GM23338 (cell line): ENCODE measurements around the gene CLCNKA. TPM values are rescaled to one million over a fixed set of nuclear protein-coding genes. Genes with fewer than 3 reads are reported as not detected.

Experiments
- ATAC-seq: fragments of 200-7000 bp; cut with Tn5 transposase; 3 replicates; pipeline ENCODE4 v1.9.1; 2020
- DNase-seq: peaks from one replicate; pipeline ENCODE4 v3.0.0-alpha.2; 2015; ENCODE audit warnings: low spot score
- H2AFZ ChIP-seq: fragments of 200-600 bp; sonication (generic); 2 replicates; pipeline ENCODE4 v1.8.0; 2016; ENCODE audit warnings: antibody characterized with exemption, mild to moderate bottlenecking, moderate library complexity
- H3F3A ChIP-seq: fragments of 200-600 bp; sonication (generic); replicated peaks from 2 replicates; pipeline ENCODE4 v1.8.0; 2017; ENCODE audit warnings: antibody characterized with exemption, mixed run types, low read depth
- H3K27ac ChIP-seq: fragments of 200-600 bp; sonication (generic); 2 replicates; pipeline ENCODE4 v1.6.1; 2016; ENCODE audit warnings: low read depth
- H3K27me3 ChIP-seq: fragments of 200-600 bp; sonication (generic); 2 replicates; pipeline ENCODE4 v1.8.0; 2016; ENCODE audit warnings: mild to moderate bottlenecking, mixed run types, moderate library complexity; ENCODE audit not compliant: insufficient read depth
- H3K36me3 ChIP-seq: fragments of 200-600 bp; sonication (generic); 2 replicates; pipeline ENCODE4 v1.8.0; 2016; ENCODE audit warnings: mild to moderate bottlenecking; ENCODE audit not compliant: insufficient read depth
- H3K4me1 ChIP-seq: fragments of 200-600 bp; sonication (generic); 2 replicates; pipeline ENCODE4 v1.8.0; 2016; ENCODE audit warnings: mild to moderate bottlenecking, moderate library complexity; ENCODE audit not compliant: insufficient read depth
- H3K4me2 ChIP-seq: fragments of 200-600 bp; sonication (generic); 2 replicates; pipeline ENCODE4 v1.7.1; 2017; ENCODE audit warnings: mixed run types
- H3K4me3 ChIP-seq: fragments of 200-600 bp; sonication (generic); 2 replicates; pipeline ENCODE4 v1.6.1; 2016; ENCODE audit warnings: mixed run types
- H3K79me2 ChIP-seq: fragments of 200-600 bp; sonication (generic); replicated peaks from 2 replicates; pipeline ENCODE4 v1.8.0; 2017; ENCODE audit warnings: mild to moderate bottlenecking; ENCODE audit not compliant: insufficient read depth
- H3K9me2 ChIP-seq: fragments of 200-600 bp; sonication (generic); 2 replicates; pipeline ENCODE4 v1.8.0; 2017; ENCODE audit not compliant: insufficient read depth
- H4K20me1 ChIP-seq: fragments of 200-600 bp; sonication (generic); replicated peaks from 2 replicates; pipeline ENCODE4 v1.8.0; 2017; ENCODE audit warnings: mild to moderate bottlenecking; ENCODE audit not compliant: insufficient read depth
- H3K27ac Mint-ChIP-seq: 2 replicates; pipeline ENCODE4 v1.8.0; 2020; ENCODE audit warnings: inconsistent platforms, mild to moderate bottlenecking, moderate library complexity, mixed read lengths
- H3K27me3 Mint-ChIP-seq: 3 replicates; pipeline ENCODE4 v1.8.0; 2022; ENCODE audit warnings: low read depth, mild to moderate bottlenecking, moderate library complexity, mixed read lengths, inconsistent platforms; ENCODE audit not compliant: insufficient read depth, poor library complexity
- H3K36me3 Mint-ChIP-seq: 3 replicates; pipeline ENCODE4 v1.8.0; 2021; ENCODE audit warnings: low read depth, mild to moderate bottlenecking, inconsistent platforms, moderate library complexity, mixed read lengths
- H3K4me1 Mint-ChIP-seq: 3 replicates; pipeline ENCODE4 v1.8.0; 2020; ENCODE audit warnings: mild to moderate bottlenecking, inconsistent platforms, mixed read lengths
- H3K4me3 Mint-ChIP-seq: 3 replicates; pipeline ENCODE4 v1.8.0; 2021; ENCODE audit warnings: moderate library complexity, mild to moderate bottlenecking, inconsistent platforms, mixed read lengths
- H3K9me3 Mint-ChIP-seq: 3 replicates; pipeline ENCODE4 v1.8.0; 2020; ENCODE audit warnings: moderate library complexity, mild to moderate bottlenecking, inconsistent platforms, mixed read lengths
- CREB1 ChIP-seq: fragments of 250-450 bp; sonication (Bioruptor Pico); IDR thresholded peaks from 2 replicates; pipeline ENCODE4 v1.5.0; 2020; ENCODE audit warnings: low read depth, mild to moderate bottlenecking, moderate library complexity
- ETS1 ChIP-seq: IDR thresholded peaks from 2 replicates; pipeline ENCODE4 v1.6.1; 2016; ENCODE audit warnings: antibody characterized with exemption
- EZH2 ChIP-seq: fragments of 200-600 bp; sonication (generic); IDR thresholded peaks from one replicate; pipeline ENCODE4 v1.8.0; 2017; ENCODE audit warnings: antibody characterized with exemption, mild to moderate bottlenecking, low read depth; ENCODE audit not compliant: unreplicated experiment
- EZH2phosphoT487 ChIP-seq: fragments of 200-600 bp; sonication (generic); IDR thresholded peaks from one replicate; pipeline ENCODE4 v1.8.1; 2018; ENCODE audit warnings: antibody characterized with exemption; ENCODE audit not compliant: unreplicated experiment
- NANOG ChIP-seq: IDR thresholded peaks from 2 replicates; pipeline ENCODE4 v1.6.1; 2016; ENCODE audit warnings: antibody characterized with exemption, borderline replicate concordance
- POLR2AphosphoS5 ChIP-seq: IDR thresholded peaks from 2 replicates; pipeline ENCODE4 v1.6.1; 2016; ENCODE audit warnings: antibody characterized with exemption, low read depth
- REST ChIP-seq: IDR thresholded peaks from one replicate; pipeline ENCODE4 v1.6.1; 2018; ENCODE audit warnings: antibody characterized with exemption; ENCODE audit not compliant: unreplicated experiment
- ZNF114 ChIP-seq: fragments of 250-450 bp; sonication (Bioruptor Pico); IDR thresholded peaks from 2 replicates; pipeline ENCODE4 v1.5.0; 2020; ENCODE audit warnings: mild to moderate bottlenecking, moderate library complexity
- ZNF462 ChIP-seq: fragments of 250-450 bp; sonication (Bioruptor Pico); IDR thresholded peaks from 2 replicates; pipeline ENCODE4 v1.5.0; 2020; ENCODE audit warnings: mild to moderate bottlenecking, moderate library complexity
- polyA plus RNA-seq: library from polyadenylated mRNA; unstranded; fragments of >200 nt; fragmentation: Nextera tagmentation; extraction: Ambion mirVana; gene quantifications from 2 replicates; pipeline ENCODE4 v1.2.1, GENCODE V29; 2016
- total RNA-seq: library from RNA; depleted of rRNA; stranded (reverse); fragments of >200 nt; shearing (Covaris generic); gene quantifications from 2 replicates; pipeline ENCODE4 v1.2.3, GENCODE V29; 2014

CLCNKA gene
- total and polyA plus RNA-seq, 2 experiments from 2014 or later, result 0.59 to 0.76 TPM

- H3K27ac ChIP-seq, result no peak within 1 kb of the TSS
- H3K27ac Mint-ChIP-seq, result peak within 1 kb of the TSS; percentile 75; the same call in 1 of the 2 replicates
These were observed 45.8 kb upstream of the CLCNKA start, which contains the start of gene ZBTB17 for GRCh38 chr1:15975805-15976680. ZBTB17 (minus strand) TSS chr1:15976101; CDS start chr1:15948495, 27,606 bp downstream.

More at GRCh38 chr1:15975805-15976680, 45.8 kb upstream of the CLCNKA start, which contains the start of gene ZBTB17:
- peak within 1 kb of the TSS; percentile 91 for H3K4me3 Mint-ChIP-seq
- DNase-seq (peak; percentile 97), ATAC-seq (peak; percentile 94)
- H3K36me3 ChIP-seq, result no peaks in the 10 kb centered on the region
- peaks cover 23% of the 10 kb centered on the region for H3K79me2 ChIP-seq
- TF ChIP-seq CREB1, result peak; percentile 80
- no peak for TF ChIP-seq EZH2
- peak; percentile 88 for TF ChIP-seq ETS1
- peak; percentile 63 for TF ChIP-seq POLR2AphosphoS5
- TF ChIP-seq ZNF114, result no peak
- no peak for TF ChIP-seq REST
- no peak for TF ChIP-seq NANOG
- no peak for TF ChIP-seq ZNF462
- no peak for TF ChIP-seq EZH2phosphoT487
- peaks cover 8% of the 10 kb centered on the region for H3K4me1 ChIP-seq
- H2AFZ ChIP-seq, result peak within 1 kb of the TSS; percentile 90
- H3K9me3 Mint-ChIP-seq, result peaks cover 4% of the 10 kb centered on the region
- H3F3A ChIP-seq, result peaks cover 6% of the 10 kb centered on the region; the same call in 1 of the 2 replicates
- peaks cover 13% of the 10 kb centered on the region for H3K4me1 Mint-ChIP-seq
- no peaks in the 10 kb centered on the region for H3K9me2 ChIP-seq
- peak within 1 kb of the TSS; percentile 73 for H3K4me3 ChIP-seq
- H3K36me3 Mint-ChIP-seq, result peaks cover 10% of the 10 kb centered on the region
- no peaks in the 10 kb centered on the region for H3K27me3 ChIP-seq
- peaks cover 3% of the 10 kb centered on the region for H3K27me3 Mint-ChIP-seq
- H4K20me1 ChIP-seq, result no peaks in the 10 kb centered on the region
- peak within 1 kb of the TSS; percentile 89 for H3K4me2 ChIP-seq
